ENCODE measurements around the gene MED13L. TPM values are rescaled to one million over a fixed set of nuclear protein-coding genes. Genes with fewer than 3 reads are reported as not detected.
A peak's percentile ranks its signal among the peaks of the same experiment; 100 is the strongest.

Gene MED13L
- total RNA-seq, 1 experiment from 2014 or later, result 37.8 TPM

DNA sequence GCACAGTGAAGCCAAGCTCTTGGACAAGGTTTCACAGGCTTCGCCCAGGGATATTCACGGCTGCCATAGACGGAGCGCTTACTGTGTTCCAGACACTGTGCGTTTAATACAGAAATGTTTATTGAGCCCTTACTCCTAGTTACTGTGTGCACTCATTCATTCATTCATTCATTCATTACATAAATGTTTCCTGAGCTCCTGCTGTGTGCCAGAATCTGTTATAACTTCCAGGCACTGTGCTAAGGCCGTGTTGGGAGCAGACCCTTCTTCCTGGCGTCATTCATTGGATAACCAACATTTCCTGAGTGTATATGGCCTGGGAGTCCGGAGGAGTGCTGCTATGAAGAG lies 760 bp upstream of the MED13L start:
- DNase-seq (ENCODE audit: low spot score), result no peak

DNA sequence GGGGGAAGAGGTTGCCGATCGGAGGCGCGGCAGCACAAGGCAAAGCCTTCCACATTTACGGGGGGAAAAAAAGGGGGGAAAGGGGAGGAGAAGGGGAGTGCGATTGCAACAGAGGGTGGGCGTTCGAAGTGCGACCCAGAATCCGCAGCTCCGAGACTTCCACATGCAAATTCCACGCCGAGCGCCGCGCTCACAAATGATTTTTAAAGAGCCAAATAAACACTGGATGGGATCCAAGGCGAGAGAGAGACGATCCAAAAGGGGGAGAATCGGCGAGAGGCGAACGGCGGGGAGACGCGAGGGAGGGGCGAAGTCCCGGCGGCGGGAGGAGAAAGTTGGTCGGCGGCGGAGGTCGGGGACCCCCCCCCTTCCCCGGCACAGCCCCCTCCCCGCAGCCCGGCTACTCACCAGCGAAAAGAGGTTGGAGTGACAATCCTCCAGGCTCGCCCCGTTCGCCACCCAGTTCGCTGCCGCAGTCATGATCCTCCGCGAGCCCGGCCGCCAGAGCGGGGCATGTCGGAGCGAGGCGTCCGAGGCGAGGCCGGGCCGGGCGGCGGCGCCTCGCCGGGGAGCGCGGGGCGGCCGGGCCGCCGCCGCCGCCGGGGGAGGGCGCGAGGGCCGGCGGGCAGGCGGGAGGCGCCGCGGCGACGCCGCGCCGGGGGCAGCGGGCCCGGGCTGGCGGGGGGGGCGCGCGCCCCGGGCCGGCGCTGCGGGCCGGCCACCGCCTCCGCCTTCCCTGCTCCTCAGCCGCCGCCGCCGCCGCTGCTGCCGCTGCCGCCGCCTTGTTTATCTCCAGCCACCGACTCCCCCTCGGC lies 634 bp downstream of the MED13L start:
- DNase-seq (ENCODE audit: low spot score), result peak; percentile 31

DNA sequence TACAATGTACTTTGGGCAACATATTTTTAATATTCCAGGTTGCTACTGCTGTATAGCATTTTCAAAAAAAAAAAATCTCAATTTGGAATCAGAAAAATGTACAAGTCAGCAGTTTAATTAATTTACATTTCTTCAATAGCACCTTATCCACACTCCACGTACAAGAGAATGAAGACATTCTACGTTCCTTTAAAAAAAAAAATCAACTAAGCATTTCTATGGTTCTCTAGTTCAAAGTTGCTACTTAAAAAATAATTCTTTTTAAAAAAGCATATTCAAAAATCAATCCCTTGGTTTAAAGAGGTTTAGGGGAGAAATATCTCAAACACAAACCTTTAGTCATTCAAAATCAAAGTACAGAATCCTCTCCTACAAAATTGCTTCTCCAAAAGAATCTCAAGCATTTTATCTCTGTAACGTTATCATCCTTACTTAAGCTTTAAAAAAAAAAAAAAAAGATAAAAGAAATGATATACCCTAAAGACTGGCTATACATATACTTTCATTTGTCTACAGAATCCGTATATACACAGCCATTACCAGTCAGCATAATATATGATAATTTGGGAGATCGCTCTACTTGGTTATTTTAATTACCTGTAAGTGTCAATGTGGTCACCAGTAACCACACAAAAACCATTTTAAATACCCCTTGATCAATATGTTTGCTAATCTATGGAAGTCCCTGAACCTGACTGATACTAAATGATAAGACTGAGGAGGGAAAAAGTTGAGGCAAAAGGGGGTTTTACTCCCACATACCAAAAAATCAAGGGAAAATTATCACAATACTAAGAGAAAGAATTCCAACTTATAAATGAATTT lies 2.7 kb downstream of the MED13L start:
- DNase-seq (ENCODE audit: low spot score), result no peak

DNA sequence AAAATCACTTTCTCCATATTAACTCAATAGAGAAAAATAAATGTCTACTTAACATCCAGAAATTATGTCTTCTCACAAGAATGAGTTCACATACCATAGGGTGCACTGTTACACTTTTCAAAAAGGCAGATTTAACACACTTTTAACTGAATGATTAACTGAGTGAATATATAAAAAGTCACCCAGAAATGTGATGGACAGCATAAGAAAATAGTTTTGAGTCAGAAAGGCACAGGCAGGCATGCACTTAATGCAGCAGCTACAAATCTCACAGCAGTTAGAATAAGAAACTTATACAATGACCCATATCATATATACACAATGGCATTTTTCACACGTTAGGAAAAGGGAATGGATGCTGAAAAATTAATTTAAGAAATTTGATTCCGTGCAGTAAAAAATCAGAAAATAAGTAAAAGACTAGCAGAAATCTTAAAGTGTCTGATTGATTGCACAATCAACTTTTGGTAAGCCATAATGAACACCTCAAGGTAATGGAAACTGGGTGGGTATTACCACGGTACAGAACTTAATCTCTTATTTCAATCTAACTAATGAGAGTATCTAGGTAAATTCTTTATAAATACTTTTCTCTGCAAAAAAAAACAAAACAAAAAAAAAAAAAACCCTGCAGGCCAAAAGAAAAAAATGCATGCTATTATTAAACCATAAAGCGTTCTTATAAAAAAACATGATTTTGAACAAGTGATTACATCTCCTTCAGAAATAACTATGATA lies 3.5 kb downstream of the MED13L start:
- no peak for DNase-seq (ENCODE audit: low spot score)

DNA sequence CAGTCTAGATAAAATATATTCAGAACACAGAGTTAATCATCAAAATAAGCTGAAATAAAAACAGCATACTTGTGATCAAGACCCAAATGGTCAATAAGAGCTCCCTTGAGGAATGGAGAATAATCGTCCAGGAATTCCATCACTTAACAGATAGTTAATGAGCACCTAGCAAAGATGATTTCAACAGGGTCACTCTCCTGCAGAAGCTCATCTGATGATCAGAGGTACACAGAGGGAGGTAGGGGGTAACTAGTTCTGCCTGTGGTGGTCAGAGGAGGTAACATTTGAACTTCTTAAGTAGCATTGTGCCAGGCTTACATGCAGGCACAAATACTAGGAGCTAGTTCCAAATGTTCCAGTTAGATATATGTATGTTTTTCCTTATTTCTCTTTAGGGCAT lies 9.5 kb downstream of the MED13L start:
- no peak for DNase-seq (ENCODE audit: low spot score)

DNA sequence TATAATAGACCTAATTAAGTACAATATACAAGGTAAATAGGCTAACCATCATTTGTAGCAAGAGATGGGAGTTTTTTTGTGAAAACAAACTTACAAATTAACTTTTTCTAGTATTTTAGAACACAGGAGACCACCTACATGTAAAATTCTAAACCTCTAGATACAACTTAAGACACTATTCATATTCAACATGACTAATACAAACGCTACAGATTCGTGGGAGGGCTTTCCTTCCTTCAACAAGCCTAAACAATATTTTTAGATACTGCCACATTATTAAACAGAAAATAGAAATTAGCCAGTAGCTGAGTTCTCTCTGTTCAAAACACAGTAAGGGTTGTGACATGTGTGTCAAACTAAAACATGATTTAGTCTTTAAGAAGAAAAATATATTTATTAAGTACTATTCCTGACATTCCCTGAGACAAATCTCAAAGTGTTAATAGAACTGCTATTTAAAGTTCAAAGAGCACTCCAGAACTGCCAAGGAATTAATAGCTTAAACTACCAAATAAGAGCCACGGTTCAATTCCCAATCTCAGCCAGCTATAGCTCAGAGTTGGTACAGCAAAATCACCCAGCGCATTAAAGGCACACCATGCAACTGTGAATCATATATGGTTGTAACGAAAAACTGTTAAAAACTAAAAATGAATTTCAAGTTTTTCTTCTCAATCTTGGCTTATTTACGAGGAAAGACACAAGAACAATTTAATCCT lies 10.7 kb downstream of the MED13L start:
- no peak for DNase-seq (ENCODE audit: low spot score)

DNA sequence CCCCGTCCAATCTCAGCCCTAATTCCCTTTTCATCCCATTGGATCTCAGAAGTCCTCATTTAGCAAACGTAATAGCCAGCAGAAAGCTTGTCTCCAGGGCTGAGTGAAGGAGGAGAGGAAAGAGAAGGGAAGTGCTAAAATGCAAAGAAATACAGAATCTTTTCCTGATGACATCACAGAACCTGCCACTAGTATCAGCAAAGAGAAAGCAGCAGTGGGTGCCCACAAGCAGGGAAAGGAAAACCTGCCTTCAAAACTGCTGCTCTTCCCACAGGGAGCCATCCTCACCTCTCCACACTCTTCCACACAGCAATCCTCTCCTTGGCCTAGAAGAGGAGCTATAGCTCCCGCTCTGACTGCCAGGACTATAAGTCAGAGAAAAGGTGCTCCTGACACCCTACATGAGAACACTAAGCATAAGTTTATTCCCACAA lies 11.3 kb downstream of the MED13L start:
- no peak for DNase-seq (ENCODE audit: low spot score)

DNA sequence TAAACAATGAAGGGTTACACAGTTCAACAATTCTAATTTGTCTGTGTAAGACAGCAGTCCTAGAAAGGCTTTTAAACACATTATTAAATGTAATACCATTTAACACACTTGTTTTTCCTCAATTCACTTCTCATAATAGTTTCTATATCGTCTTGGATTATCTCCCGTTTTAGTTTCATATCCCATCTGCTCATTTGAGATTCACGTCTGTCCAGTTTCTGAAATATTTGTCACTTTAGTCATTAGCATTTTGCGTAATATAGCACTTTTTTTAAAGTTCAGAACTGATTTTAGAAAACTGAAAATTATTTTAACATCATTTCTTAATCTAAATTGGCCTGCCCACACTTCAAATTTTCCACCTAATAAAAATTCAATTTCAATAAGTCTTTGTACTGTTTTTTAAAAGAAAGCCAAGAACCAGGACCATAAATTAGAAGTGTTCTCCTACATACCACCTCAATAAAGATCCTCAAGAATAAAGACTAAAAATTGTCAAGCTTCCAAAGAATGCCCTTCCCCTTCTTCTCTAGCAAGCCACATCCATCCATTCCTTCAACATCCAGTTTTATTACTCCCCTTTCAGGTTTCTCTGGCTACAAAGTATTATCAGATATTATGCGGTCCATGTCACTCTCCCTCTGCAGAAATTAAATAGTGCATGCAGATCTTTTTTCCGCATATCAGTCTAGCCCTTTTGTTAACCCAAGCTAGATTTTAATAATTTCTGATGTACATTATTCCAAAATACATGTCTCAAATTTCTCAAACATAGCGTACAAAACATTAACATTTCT lies 11.9 kb downstream of the MED13L start:
- DNase-seq (ENCODE audit: low spot score), result no peak

DNA sequence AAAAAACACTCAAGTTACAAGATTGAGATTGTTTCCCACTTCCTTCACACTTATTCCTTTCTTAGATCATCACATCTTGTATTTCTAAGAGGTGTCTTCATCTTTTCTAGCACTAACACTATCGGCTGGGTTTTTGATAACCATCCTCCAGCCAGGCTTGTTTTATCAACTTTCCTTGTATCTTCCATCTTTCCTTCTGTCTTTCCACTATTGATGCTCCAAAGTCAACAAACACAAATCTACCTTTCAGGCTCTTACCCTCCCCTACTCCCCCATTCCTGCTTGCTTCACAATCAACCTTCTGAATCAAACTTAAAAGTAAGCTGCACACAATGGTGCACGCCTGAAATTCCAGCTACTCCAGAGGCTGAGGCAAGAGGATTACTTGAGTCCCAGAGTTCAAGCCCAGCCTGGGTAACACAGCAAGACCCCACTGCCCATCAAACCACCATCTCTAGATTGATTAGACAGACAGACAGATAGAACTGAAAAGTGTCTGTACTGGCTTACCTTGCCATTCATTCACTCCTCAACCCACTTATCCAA lies 12.9 kb downstream of the MED13L start:
- no peak for DNase-seq (ENCODE audit: low spot score)

DNA sequence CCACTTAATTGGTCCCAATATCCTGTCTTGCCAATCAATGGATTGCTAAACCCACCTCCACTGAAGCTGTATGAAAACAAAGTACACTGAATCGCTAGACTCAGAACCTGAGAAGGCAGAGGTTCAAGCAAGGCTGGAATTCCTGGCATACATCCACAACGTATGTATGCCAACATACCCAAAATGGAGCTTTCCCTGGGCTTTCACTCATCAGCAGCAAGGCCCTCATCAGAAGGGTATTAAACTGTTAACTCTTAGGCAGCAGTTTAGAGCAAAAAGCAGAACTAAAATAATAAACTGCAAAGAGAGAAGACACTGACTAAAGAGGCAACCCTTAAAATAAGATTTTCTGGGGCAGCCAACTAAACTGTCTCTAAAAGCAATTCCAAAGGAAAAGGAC lies 13.6 kb downstream of the MED13L start:
- no peak for DNase-seq (ENCODE audit: low spot score)

DNA sequence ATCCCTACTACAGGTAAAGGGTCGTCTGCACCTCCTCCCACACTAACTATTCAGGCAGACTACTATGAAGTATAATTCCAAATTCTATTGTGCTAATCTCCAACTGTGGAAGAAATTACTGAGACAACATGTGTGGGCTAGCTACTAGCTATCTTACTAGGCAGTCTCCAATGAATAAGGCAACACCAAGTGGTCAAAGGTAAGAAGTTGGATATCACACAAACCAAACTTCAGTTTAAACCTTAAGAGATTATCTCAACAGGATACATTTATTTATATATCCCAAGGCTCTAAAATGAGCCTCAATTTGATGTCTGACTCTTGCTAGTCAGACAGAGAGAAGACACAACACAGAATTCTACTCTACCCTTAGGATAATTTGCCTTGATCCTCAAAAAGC lies 14.1 kb downstream of the MED13L start:
- DNase-seq (ENCODE audit: low spot score), result no peak

DNA sequence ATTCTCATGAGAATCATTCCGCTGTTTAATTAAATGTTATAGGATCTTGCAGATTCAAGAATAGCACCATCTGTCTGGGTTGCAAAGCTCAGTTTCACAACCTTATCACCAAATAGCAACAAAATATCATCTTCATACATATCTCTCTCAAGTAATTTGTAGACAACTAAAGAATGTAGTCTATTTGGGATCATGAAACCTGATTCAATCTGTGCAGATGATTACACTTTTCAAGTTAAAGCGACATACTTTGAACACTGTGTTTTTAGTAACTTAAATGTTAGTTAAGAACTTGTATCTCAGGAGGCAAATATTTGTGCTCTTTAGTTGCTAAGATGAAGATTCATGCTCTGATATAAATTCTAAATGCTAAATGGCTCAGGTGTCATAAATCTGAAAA lies 14.8 kb downstream of the MED13L start:
- DNase-seq (ENCODE audit: low spot score), result no peak

DNA sequence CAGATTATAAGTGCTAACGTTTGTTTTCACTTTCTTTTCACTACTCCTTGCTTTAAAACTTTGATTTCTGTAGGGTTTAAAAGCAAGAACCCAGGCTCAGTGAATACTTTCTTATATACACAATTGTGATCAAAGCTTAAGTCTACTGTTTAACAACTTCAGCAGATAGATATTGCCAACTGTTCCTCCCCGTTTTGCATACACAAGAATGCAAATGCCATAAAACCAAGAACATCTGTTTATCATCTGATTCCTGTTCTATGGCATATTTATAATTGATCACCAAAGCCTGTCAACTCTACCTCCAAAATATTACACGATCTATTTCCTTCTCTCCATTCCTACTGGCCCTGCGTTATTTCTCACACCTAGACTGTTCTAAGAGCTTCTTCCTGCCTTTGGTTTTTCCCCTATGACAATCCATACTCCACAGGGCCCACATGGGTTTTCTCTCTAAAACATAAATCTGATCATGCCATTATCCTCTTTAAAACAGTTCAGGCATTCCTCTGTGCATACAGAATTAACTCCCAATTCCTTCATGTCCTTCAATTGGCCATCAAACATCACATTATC lies 15.9 kb downstream of the MED13L start:
- no peak for DNase-seq (ENCODE audit: low spot score)

DNA sequence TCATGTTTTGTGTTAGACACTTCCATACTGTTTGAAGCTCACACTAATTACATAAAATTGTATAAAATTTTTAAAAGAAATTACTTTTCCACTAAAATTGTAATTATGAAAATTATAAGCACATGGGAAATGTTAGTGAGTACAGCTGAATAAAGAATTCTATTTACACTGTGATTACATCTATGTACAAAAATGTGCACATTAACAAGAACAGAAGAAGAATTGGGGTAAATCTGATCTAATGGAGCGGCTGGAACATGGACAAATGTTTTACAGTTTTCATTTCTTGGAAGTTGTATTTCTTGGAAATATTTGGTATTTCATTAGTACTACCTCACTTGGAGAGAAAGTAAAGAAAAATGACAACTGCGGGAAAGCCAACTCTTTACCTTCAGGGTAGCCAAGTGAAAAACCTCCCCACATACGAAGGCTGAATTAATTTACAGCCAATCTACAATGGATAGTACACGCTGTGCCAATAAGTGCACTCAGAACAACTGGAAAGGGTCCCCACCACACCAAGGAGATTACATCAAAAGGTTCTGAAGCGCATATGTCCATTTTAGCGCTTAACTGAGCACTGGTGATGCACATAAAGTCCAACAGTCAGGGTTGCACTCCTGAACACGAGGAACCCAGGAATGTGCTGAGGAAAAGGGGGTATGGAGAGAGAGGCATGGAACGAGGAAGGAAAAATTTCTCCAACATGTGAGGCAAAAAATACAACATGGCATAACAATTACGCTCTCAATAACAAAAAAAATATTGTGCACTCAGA lies 17.5 kb downstream of the MED13L start:
- DNase-seq (ENCODE audit: low spot score), result no peak

DNA sequence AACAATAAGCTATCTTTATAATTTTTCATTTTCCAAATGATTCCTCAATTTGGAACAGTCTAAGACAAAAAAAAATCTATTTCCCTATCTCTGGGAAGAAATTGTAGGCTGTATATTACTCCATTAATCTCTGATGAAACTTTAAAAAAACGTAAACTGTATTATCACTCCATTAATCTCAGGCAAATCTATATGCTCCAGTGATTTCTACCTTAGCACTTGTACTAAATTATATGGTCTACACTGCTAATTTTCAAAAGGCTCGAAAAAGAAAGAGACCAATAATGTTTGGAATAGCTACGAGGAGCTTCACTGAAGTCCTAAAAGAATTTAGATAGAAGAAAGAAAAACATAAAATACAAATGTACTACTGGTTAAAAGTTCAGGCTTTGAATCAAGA lies 19.7 kb downstream of the MED13L start:
- no peak for DNase-seq (ENCODE audit: low spot score)

DNA sequence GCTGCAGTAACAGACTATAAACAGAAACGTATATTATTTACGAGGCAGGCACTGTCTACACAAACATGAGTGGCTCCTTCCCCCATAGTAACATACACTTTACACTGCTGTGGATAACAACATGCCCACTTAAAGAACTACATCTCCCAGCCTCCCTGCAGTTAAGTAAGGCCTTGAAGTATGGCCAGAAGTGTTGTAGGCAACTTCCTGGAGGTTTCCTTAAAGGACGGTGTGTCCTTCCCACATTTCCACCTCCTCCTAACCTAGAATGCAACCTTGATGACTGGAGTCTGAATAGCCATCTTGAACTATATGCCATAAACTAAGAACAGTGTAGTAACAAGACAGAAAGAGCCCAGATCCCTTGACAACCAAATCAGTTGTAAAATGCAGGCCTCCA lies 20.3 kb downstream of the MED13L start:
- DNase-seq (ENCODE audit: low spot score), result no peak

DNA sequence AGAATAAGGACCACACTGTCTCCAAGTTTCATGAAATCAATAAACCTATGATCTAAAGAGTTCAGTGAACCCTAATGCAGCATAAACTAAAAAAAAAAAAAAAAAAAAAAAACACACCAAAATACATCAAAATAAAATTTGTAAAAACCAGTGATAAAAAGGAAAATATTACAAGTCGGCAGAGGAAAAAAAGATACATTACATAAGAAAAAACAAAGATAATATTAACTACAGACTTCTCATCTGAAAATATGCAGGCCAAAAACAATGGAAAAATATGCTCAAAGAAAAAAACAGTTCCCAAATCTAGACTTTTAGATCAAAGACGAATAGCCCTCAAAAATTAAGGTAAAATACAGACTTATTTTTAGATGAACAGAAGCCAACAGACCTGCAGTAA lies 27.6 kb downstream of the MED13L start:
- no peak for DNase-seq (ENCODE audit: low spot score)

DNA sequence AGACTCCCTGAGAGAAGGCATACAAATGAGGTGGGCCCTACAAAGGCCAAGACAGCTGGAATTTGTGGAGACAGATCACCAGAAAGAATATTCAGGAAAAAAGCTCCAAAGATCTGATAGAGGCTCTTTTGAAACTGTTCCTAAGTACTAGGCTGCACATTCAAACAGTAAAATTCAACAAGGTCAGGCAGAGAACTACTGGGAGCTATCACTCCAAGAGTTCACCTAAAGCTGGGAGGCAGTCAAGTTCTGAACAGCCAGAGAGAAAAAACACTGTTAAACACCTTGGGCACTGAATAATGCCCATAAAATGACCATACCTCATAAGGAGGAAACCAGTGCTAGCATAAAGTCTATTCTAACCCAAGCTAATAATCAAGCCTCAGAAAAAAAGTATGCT lies 28.6 kb downstream of the MED13L start:
- no peak for DNase-seq (ENCODE audit: low spot score)

DNA sequence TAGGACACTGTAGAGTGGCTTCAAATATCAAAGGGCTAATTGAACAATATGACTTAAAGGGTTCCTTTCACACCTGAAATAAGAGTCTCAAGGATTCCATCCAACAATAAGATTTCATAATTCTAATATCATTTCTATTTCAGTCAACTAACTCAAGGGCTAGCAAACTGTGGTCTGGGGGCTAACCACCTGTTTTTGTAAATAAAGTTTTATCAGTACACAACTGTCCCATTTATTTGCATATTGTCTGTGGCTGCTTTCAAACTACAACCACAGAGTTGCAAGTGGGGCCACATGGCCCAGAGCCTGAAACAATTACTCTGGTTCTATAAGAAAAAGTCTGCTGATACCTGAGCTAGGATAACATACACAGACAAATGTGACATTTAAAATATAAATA lies 29.1 kb downstream of the MED13L start:
- no peak for DNase-seq (ENCODE audit: low spot score)

DNA sequence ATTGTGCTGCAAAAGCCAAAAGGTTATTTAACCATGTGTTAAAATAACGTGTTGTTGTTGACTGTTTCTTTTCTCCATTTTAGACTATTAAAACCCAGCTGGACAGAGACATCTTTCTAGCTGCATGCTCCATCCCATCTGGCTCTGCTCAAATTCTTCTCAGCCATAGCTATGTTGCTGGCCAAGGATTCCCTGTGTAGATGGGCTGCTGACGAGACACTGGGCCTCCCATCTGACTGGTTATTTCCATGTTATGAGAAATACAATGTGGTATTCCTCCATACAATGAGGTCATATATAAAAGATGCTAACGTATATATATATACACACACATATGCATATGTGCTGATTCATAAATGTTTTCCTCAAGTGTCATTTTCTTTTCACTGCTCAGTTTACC lies 30.1 kb downstream of the MED13L start:
- DNase-seq (ENCODE audit: low spot score), result no peak

Measured in A172 (cell line).